Stimulated activated CD4-positive, alpha-beta T cell treated with anti-CD3 and anti-CD28 coated beads, Interleukin-12 subunit alpha, Interleukin-12 subunit beta, amount 100 ng/mL, for 24 hours (primary cell): ENCODE results near the gene SSH2.
A peak's percentile ranks its signal among the peaks of the same experiment; 100 is the strongest.

Experiments
- DNase-seq, 2 experiments: peaks; one replicate each; pipeline ENCODE4 v3.0.0-alpha.2; 2020; ENCODE audit warnings: low read depth in 2 of 2

SSH2 gene

GRCh38 chr17:29778956-29779811 lies 150.8 kb downstream of the SSH2 start:
- peak; percentile 57 to 80 for DNase-seq

DNA sequence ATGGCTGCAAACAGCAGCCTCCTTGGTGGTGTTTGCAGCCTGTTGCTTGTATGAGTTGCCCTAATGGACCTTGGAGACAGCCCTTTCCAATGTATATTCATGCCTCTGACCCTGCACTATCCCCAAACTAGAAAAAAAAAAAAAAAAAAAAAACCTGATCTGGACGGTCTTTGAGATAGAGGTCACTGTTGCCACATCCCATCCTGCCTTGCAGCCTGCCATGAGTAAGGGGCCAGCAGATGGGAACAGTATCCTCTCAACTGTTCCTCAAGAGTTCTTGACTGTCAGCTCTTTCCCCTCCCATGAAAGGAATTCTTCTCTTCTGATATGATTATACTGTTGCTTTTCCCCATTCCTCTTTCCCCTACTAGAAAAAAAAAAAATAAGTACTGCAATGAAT lies 152.4 kb downstream of the SSH2 start:
- DNase-seq, result no peak

GRCh38 chr17:29776026-29776425 lies 154.0 kb downstream of the SSH2 start:
- no peak for DNase-seq

DNA sequence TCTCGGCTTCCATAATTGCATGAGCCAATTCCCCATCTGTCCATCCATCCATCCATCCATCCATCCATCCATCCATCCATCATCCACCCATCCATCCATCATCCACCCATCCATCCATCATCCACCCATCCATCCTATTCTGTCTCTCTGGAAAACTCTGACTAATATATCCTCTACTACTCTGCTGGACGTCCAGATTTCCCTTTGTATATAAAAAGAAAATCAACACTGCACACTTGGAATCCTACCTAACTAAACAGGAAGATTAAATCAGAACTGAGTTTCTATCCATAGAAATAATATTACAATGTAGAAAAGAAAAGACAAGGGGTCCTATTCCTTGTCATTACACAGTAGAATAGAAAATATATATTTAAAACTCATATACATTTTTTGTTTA lies 157.0 kb downstream of the SSH2 start:
- no peak for DNase-seq

- DNase-seq, result no peak
Observed at GRCh38 chr17:29771546-29771945, 158.5 kb downstream of the SSH2 start.

DNA sequence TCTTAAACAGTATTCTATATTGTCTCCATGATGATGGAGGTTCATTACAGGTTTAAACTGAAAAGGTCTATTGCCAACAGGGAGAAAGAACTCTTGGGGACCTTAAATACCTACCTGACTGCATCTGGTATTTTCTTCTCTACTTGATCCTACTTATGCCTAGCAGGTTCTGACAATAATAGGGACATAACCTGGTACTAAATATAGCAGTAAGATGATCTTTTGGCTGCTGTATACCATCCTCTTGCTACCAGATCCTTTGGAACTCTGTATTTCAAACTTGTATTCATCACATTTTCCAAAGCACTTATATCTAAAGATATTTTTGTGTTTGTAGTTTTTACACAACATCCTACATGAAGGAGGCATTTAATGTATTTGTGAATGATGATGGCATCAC lies 160.8 kb downstream of the SSH2 start:
- DNase-seq, result no peak

- DNase-seq, result no peak
Observed at GRCh38 chr17:29766796-29767327, 163.2 kb downstream of the SSH2 start.

DNA sequence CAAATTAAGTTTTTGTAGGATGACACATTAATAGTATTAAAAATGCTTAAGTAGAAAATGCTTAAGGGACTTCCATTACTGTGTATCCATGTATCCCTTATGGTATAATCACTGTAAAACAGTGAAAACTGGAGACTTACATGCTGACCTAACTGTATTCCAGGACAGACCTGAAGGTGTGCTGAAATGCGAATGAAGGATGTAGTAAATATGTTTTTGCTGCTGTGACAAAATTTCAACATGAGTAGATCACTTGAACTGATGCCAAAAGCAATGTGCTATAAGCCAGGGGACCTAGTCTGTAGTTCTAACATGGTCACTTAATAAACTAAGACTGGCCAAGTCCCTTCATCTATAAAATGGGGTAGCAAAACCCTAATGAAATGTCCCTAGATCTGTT lies 165.3 kb downstream of the SSH2 start:
- DNase-seq, result no peak

- no peak for DNase-seq
Observed at GRCh38 chr17:29764217-29764616, 165.8 kb downstream of the SSH2 start.

DNA sequence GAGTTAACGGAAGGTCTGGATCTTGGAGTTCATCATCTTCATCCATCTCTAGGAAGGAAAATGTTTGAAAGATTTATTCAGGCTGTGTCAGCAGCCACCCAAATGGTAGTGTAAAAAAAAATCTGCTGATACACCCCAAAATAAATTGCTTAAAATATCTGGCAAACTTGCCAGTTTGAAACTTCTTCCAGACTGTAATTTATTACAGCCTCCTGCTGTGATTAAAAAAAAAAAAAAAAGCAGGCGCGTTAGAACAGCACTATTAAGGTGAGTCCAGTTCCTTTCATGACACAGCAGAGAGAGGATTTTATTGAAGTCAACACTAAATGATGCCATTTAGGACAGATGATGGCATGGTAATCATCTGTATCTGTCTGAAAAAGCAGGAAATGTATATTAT lies 166.8 kb downstream of the SSH2 start:
- DNase-seq, result no peak

- peak; percentile 79 to 87 for DNase-seq
Observed at GRCh38 chr17:29761040-29761761, 168.8 kb downstream of the SSH2 start.

GRCh38 chr17:29760279-29761039 lies 169.6 kb downstream of the SSH2 start:
- peak; percentile 17 to 25 for DNase-seq

GRCh38 chr17:29758255-29758654 lies 171.8 kb downstream of the SSH2 start:
- DNase-seq, result no peak

GRCh38 chr17:29757788-29758187 lies 172.2 kb downstream of the SSH2 start:
- no peak for DNase-seq

DNA sequence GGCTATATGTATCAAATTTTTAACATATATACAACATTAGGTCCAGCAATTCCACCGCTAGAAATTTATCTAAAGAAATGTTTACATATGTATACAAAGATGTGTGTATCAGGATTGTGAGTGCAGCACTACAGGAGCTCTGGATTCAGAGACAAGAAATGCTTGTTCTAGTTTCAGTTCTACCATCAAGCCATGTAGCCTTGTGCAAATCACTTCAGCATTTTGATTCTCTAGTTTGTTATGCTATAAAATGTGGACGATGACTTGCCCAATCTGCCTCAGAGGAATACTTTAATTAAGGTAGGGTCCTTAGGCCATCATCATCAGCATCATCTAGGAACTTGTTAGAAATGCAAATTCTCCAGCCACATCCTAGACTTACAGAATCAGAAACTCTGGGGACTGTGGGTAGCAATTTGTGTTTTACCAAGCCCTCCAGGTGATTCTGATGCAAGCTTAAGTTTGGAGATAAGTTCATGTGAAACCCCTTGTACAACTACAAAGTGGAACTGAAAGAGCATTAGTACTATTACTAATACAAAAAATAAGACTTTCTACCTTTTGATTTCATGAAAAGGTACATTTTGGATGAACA lies 176.1 kb downstream of the SSH2 start:
- no peak for DNase-seq

GRCh38 chr17:29749045-29749825 lies 180.8 kb downstream of the SSH2 start:
- DNase-seq, result no peak

DNA sequence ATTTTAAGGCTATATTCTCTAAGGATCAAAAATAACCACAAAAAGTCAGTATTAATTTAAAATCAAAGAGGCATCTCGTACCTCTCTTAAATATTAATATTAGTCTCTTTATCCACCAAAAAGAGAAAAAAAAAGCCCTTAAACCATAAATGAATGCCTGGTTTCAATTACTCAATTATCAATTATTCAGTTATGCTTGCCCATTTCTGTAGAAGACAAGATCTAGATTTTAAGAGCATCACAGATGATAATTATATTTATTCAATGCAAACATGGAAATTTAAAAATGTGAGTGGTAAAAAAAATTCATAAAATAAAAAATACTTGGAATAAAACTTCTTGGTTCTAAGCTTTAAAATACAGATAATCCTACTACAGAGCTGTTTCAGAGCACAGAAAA lies 181.6 kb downstream of the SSH2 start:
- no peak for DNase-seq

DNA sequence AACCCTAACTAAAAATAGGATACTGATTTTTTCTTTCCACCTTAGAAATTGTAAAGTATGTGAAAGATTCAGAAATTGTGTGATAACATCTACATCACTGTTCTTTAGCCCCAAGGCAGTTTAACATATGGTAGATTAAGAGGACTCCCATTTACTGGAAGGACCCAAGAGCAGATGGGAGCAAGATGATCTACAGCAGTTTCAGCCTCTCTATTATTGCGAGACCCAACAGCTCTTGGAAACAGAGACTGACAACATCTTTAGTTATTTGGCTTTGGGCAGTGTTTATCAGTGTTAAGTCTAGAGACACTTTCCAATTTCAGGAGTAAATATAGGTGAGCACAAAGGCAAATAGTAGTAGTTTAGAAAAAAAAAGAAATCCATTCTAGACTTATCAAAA lies 182.4 kb downstream of the SSH2 start:
- DNase-seq, result no peak

DNA sequence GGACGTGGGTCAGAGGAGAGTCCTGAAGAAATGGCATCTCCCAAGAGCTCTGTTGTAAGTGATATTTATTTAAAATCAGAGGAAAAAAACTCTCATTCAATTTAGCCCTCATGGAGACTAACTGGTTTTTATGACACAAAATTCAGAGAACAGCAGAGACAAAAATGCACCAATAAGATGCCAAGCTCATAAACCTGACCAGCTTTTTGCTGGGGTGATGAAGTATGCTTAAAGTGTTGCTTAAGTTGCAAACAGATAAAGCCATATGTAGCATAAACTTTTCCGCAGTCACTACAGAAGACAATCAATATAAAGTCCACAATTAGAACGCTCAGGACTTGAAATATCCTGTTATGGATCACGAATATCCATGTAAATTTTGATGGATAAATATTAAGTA lies 183.4 kb downstream of the SSH2 start:
- no peak for DNase-seq

GRCh38 chr17:29744121-29744520 lies 185.9 kb downstream of the SSH2 start:
- DNase-seq, result no peak

GRCh38 chr17:29742210-29742513 lies 187.9 kb downstream of the SSH2 start:
- DNase-seq, result no peak
